Upper lobe of right lung (tissue), 1 donor: ENCODE data around the gene CUTA. TPM values are rescaled to one million over a fixed set of nuclear protein-coding genes. Genes with fewer than 3 reads are reported as not detected.
"Not testable (repeated sequence)": the region's sequence is repeated elsewhere in the genome, so short reads cannot be mapped to it uniquely, and the experiment has no call there.

Source experiments
- ATAC-seq: fragments of 200-7000 bp; cut with Tn5 transposase; one replicate; pipeline ENCODE4 v1.9.1; 2020; ENCODE audit warnings: mild to moderate bottlenecking, moderate library complexity
- DNase-seq: peaks from one replicate; pipeline ENCODE4 v3.0.0-alpha.2; 2020
- H3K27ac ChIP-seq: fragments of 200-600 bp; one replicate; pipeline ENCODE4 v1.8.0; 2022
- H3K27me3 ChIP-seq: fragments of 200-600 bp; one replicate; pipeline ENCODE4 v1.8.0; 2022; ENCODE audit warnings: mild to moderate bottlenecking
- H3K36me3 ChIP-seq: fragments of 200-600 bp; one replicate; pipeline ENCODE4 v1.8.0; 2022
- H3K4me1 ChIP-seq: fragments of 200-600 bp; one replicate; pipeline ENCODE4 v1.8.0; 2022
- H3K4me3 ChIP-seq: fragments of 200-600 bp; one replicate; pipeline ENCODE4 v1.8.0; 2022; ENCODE audit warnings: mild to moderate bottlenecking
- H3K9me3 ChIP-seq: fragments of 200-600 bp; one replicate; pipeline ENCODE4 v1.8.0; 2022
- CTCF ChIP-seq: fragments of 200-600 bp; IDR thresholded peaks from one replicate; pipeline ENCODE4 v1.8.0; 2022; ENCODE audit warnings: antibody characterized with exemption
- intact Hi-C: fragments of 100-400 bp; cut with DNase I; formaldehyde crosslinking; loops from one replicate; pipeline ENCODE4 v1.11.0; 2022
- microRNA-seq: library from miRNA; unstranded; fragments of <30 nt; microRNA quantifications from one replicate; pipeline ENCODE4 v1.2.0, GENCODE V29; 2020; ENCODE audit warnings: borderline microRNAs expressed
- total RNA-seq: library from RNA; stranded (reverse); fragmentation: NEBNext Ultra II Directional; extraction: Animal tissue kit (Norgen Biotek cat#: 25700); gene quantifications from one replicate; pipeline ENCODE4 v1.2.1, GENCODE V29; 2021
- donor health status: DM: no; HTN: yes; CAD: no; lungs with severe emphysema.

CUTA gene
- total RNA-seq, 1 donor from 2014 or later = 144 TPM

- no peaks in the 10 kb centered on the region for H3K27me3 ChIP-seq
- peak overlapping the region; percentile 78 for H3K27ac ChIP-seq
- peaks cover 24% of the 10 kb centered on the region for H3K4me1 ChIP-seq
- H3K4me3 ChIP-seq = no peak overlapping the region
- TF ChIP-seq CTCF = no peak
- intact Hi-C loops = no loop called here
- DNase-seq (no peak), ATAC-seq (no peak)
- H3K9me3 ChIP-seq = no peaks in the 10 kb centered on the region
- no peaks in the 10 kb centered on the region for H3K36me3 ChIP-seq
These were observed 43.7 kb downstream of the CUTA start for GRCh38 chr6:33373960-33374910.

- ATAC-seq = no peak
- TF ChIP-seq CTCF = no peak
- DNase-seq = no peak
- H3K4me3 ChIP-seq = no peak overlapping the region
- no peaks in the 10 kb centered on the region for H3K27me3 ChIP-seq
- H3K9me3 ChIP-seq = no peaks in the 10 kb centered on the region
- no peaks in the 10 kb centered on the region for H3K36me3 ChIP-seq
- H3K4me1 ChIP-seq = peaks cover 24% of the 10 kb centered on the region
- intact Hi-C loops = no loop called here
- H3K27ac ChIP-seq = no peak overlapping the region
These were observed 45.3 kb downstream of the CUTA start for GRCh38 chr6:33372526-33373123.

DNA sequence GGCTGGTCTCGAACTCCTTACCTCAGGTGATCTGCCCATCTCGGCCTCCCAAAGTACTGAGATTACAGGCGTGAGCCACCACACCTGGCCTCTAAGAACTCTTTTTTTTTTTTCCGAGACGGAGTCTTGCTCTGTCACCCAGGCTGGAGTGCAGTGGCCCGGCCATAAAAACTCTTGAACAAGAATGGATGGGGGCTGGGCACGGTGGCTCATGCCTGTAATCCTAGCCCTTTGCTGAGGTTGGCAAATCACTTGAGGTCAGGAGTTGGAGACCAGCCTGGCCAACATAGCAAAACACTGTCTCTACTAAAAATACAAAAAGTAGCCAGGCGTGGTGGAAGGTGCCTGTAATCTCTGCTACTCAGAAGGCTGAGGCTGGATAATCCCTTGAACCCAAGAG, 46.0 kb downstream of the CUTA start:
- H3K4me3 ChIP-seq, intact Hi-C loops, H3K27me3 ChIP-seq, DNase-seq, H3K27ac ChIP-seq, H3K36me3 ChIP-seq, H3K9me3 ChIP-seq, ATAC-seq: not testable (repeated sequence)
- H3K4me1 ChIP-seq = peaks cover 24% of the 10 kb centered on the region

- intact Hi-C loops, H3K27ac ChIP-seq, H3K9me3 ChIP-seq, H3K4me3 ChIP-seq, H3K36me3 ChIP-seq, H3K27me3 ChIP-seq, DNase-seq, H3K4me1 ChIP-seq, ATAC-seq: not testable (repeated sequence)
These were observed 50.2 kb downstream of the CUTA start for GRCh38 chr6:33367715-33368025.

- no peak for TF ChIP-seq CTCF
- ATAC-seq = peak; percentile 49
- Histone ChIP-seq H3K27me3 (no peaks in the 10 kb centered on the region), H3K36me3 (no peaks in the 10 kb centered on the region), H3K27ac (no peak overlapping the region), H3K9me3 (no peaks in the 10 kb centered on the region), H3K4me3 (no peak overlapping the region), H3K4me1 (no peaks in the 10 kb centered on the region)
- no peak for DNase-seq
- intact Hi-C loops = no loop called here
These were observed 50.7 kb downstream of the CUTA start for GRCh38 chr6:33367009-33367714.

Small RNA genes lying within 50 kb of the gene (microRNA-seq; reads per million reads assigned to microRNA genes)
- gene MIR5004 = not detected

Other genes starting within 250 kb of the CUTA start
- 1.2 TPM for gene COL11A2, start 225.6 kb downstream of the CUTA start, total RNA-seq
- 46.6 TPM for gene RXRB, start 217.4 kb downstream of the CUTA start, total RNA-seq
- 89.1 TPM for gene SLC39A7, start 217.2 kb downstream of the CUTA start, total RNA-seq
- gene HSD17B8, start 213.5 kb downstream of the CUTA start, total RNA-seq = 14.7 TPM
- 42.0 TPM for gene RING1, start 209.6 kb downstream of the CUTA start, total RNA-seq
- gene VPS52, start 146.2 kb downstream of the CUTA start, total RNA-seq = 47.5 TPM
- 1,687 TPM for gene RPS18, start 146.0 kb downstream of the CUTA start, total RNA-seq
- gene B3GALT4, start 141.0 kb downstream of the CUTA start, total RNA-seq = 16.8 TPM
- gene WDR46, start 128.9 kb downstream of the CUTA start, total RNA-seq = 37.0 TPM
- gene PFDN6, start 128.5 kb downstream of the CUTA start, total RNA-seq = 39.3 TPM
- gene RGL2, start 119.2 kb downstream of the CUTA start, total RNA-seq = 114 TPM
- gene TAPBP, start 104.0 kb downstream of the CUTA start, total RNA-seq = 191 TPM
- 26.2 TPM for gene ZBTB22, start 100.4 kb downstream of the CUTA start, total RNA-seq
- 35.0 TPM for gene DAXX, start 95.1 kb downstream of the CUTA start, total RNA-seq
- gene KIFC1, start 26.3 kb downstream of the CUTA start, total RNA-seq = 2.3 TPM
- gene PHF1, start 7.1 kb downstream of the CUTA start, total RNA-seq = 74.3 TPM
- gene SYNGAP1, start 2.0 kb upstream of the CUTA start, total RNA-seq = 23.0 TPM
- gene ZBTB9, start 36.5 kb upstream of the CUTA start, total RNA-seq = 5.8 TPM
- 19.1 TPM for gene BAK1, start 162.2 kb upstream of the CUTA start, total RNA-seq
- gene ITPR3, start 203.2 kb upstream of the CUTA start, total RNA-seq = 111 TPM